HG03575 (cell line): Measurements from ENCODE around the gene SIL1.

Experiments used
- ATAC-seq: cut with Tn5 transposase; IDR thresholded peaks from one replicate; pipeline ENCODE4 v1.9.1; 2021; ENCODE audit not compliant: unreplicated experiment, insufficient number of reproducible peaks, low FRiP score; ENCODE audit errors: extremely low read depth

The SIL1 gene

GRCh38 chr5:138975098-138975847 lies 222.9 kb downstream of the SIL1 start:
- ATAC-seq: no peak

GRCh38 chr5:138974227-138975063 lies 223.7 kb downstream of the SIL1 start:
- no peak for ATAC-seq

GRCh38 chr5:138972836-138973235 lies 225.3 kb downstream of the SIL1 start:
- no peak for ATAC-seq

- no peak for ATAC-seq
These were observed 225.9 kb downstream of the SIL1 start for GRCh38 chr5:138972230-138972629.

- no peak for ATAC-seq
These were observed 228.7 kb downstream of the SIL1 start for GRCh38 chr5:138969323-138970002.

GRCh38 chr5:138968601-138969000 lies 229.6 kb downstream of the SIL1 start:
- no peak for ATAC-seq

GRCh38 chr5:138967791-138968448 lies 230.2 kb downstream of the SIL1 start:
- ATAC-seq: no peak

- no peak for ATAC-seq
These were observed 231.8 kb downstream of the SIL1 start for GRCh38 chr5:138966236-138966985.

GRCh38 chr5:138965626-138966025 lies 232.5 kb downstream of the SIL1 start:
- ATAC-seq: no peak

- no peak for ATAC-seq
These were observed 233.4 kb downstream of the SIL1 start for GRCh38 chr5:138964647-138965201.

GRCh38 chr5:138963763-138964371 lies 234.3 kb downstream of the SIL1 start:
- no peak for ATAC-seq

- no peak for ATAC-seq
These were observed 235.4 kb downstream of the SIL1 start for GRCh38 chr5:138962614-138963370.

GRCh38 chr5:138961729-138962128 lies 236.4 kb downstream of the SIL1 start:
- no peak for ATAC-seq

GRCh38 chr5:138961221-138961620 lies 236.9 kb downstream of the SIL1 start:
- no peak for ATAC-seq

- no peak for ATAC-seq
These were observed 237.9 kb downstream of the SIL1 start for GRCh38 chr5:138960145-138960692.

- ATAC-seq: no peak
These were observed 241.4 kb downstream of the SIL1 start for GRCh38 chr5:138956801-138957200.

- no peak for ATAC-seq
These were observed 242.4 kb downstream of the SIL1 start for GRCh38 chr5:138955671-138956295.
